PC-9 (cell line): ENCODE measurements around the gene NOCT. TPM values are rescaled to one million over a fixed set of nuclear protein-coding genes. Genes with fewer than 3 reads are reported as not detected.

Experiments used
- BruUV-seq: library from RNA; stranded (reverse); fragments of 400-500 nt; replicated peaks from 2 replicates; lab custom pipeline; 2021; lab: Mats Ljungman, UMichigan
- CTCF ChIA-PET: fragments of 300-600 bp; sonication (Branson Sonifier 250); formaldehyde crosslinking; loops from one replicate; lab custom pipeline; 2022; ENCODE audit warnings: antibody characterized with exemption; lab: Charles Lee
- POLR2A ChIA-PET: fragments of 300-600 bp; sonication (Branson Sonifier 250); formaldehyde crosslinking; loops from one replicate; lab custom pipeline; 2022; ENCODE audit warnings: antibody characterized with exemption; ENCODE audit not compliant: unreplicated experiment; lab: Charles Lee
- DNase-seq, 2 experiments: peaks; one replicate each; pipeline versions ENCODE4 v3.0.0 to v3.0.0-alpha.2; 2015 to 2022; ENCODE audit warnings: mixed read lengths in 1 of 2
- H2AFZ ChIP-seq: fragments of 200-600 bp; sonication (generic); 2 replicates; pipeline ENCODE4 v1.8.1; 2017; ENCODE audit warnings: antibody characterized with exemption
- H3F3A ChIP-seq: fragments of 200-600 bp; sonication (generic); 2 replicates; pipeline ENCODE4 v1.8.1; 2017; ENCODE audit warnings: antibody characterized with exemption, mild to moderate bottlenecking, low read depth; ENCODE audit not compliant: insufficient read depth
- H3K27ac ChIP-seq: fragments of 200-600 bp; sonication (generic); 2 replicates; pipeline ENCODE4 v1.6.1; 2016; ENCODE audit warnings: mixed run types
- H3K27me3 ChIP-seq: fragments of 200-600 bp; sonication (generic); 2 replicates; pipeline ENCODE4 v1.6.1; 2016; ENCODE audit warnings: low read depth, mixed run types; ENCODE audit not compliant: insufficient read depth
- H3K36me3 ChIP-seq: fragments of 200-600 bp; sonication (generic); 2 replicates; pipeline ENCODE4 v1.6.1; 2016; ENCODE audit warnings: low read depth, mixed run types
- H3K4me1 ChIP-seq: fragments of 200-600 bp; sonication (generic); replicated peaks from 2 replicates; pipeline ENCODE4 v1.6.1; 2016; ENCODE audit warnings: mixed run types; ENCODE audit not compliant: insufficient read depth
- H3K4me2 ChIP-seq: fragments of 200-600 bp; sonication (generic); 2 replicates; pipeline ENCODE4 v1.6.1; 2017; ENCODE audit warnings: mixed run types
- H3K4me3 ChIP-seq: fragments of 200-600 bp; sonication (generic); 2 replicates; pipeline ENCODE4 v1.6.1; 2016; ENCODE audit warnings: mixed run types
- H3K79me2 ChIP-seq: fragments of 200-600 bp; sonication (generic); 2 replicates; pipeline ENCODE4 v1.6.1; 2017; ENCODE audit warnings: low read depth, mixed run types
- H3K9me2 ChIP-seq: fragments of 200-600 bp; sonication (generic); 2 replicates; pipeline ENCODE4 v1.8.1; 2017; ENCODE audit warnings: mild to moderate bottlenecking; ENCODE audit not compliant: insufficient read depth
- H3K9me3 ChIP-seq: fragments of 200-600 bp; sonication (generic); 2 replicates; pipeline ENCODE4 v1.8.1; 2016; ENCODE audit warnings: low read depth; ENCODE audit not compliant: insufficient read depth
- H4K20me1 ChIP-seq: fragments of 200-600 bp; sonication (generic); 2 replicates; pipeline ENCODE4 v1.8.1; 2017; ENCODE audit not compliant: insufficient read depth
- EZH2 ChIP-seq: fragments of 200-600 bp; sonication (generic); IDR thresholded peaks from 2 replicates; pipeline ENCODE4 v1.8.0; 2017; ENCODE audit warnings: antibody characterized with exemption, low read depth
- intact Hi-C: fragments of 100-400 bp; cut with micrococcal nuclease; formaldehyde crosslinking; loops from one replicate; pipeline ENCODE4 v1.10.0; 2022; ENCODE audit not compliant: unreplicated experiment
- total RNA-seq: library from RNA; stranded (reverse); gene quantifications from 2 replicates; pipeline ENCODE4 v1.2.3, GENCODE V29; 2021
- TF ChIP-seq, protein P1 (sequence below): fragments of 200-600 bp; sonication (generic); conservative IDR thresholded peaks from 2 replicates; pipeline ENCODE4 v1.6.1; 2017; ENCODE audit warnings: mixed run types, antibody characterized with exemption, mild to moderate bottlenecking, moderate library complexity

The NOCT gene
- total RNA-seq, 1 experiment from 2014 or later = 6.8 TPM

- peak overlapping the region; percentile 72 for H3K4me2 ChIP-seq
- peak overlapping the region; percentile 84 for H3K27ac ChIP-seq
- H3K27me3 ChIP-seq = no peaks in the 10 kb centered on the region
- no peaks in the 10 kb centered on the region for H4K20me1 ChIP-seq
- peaks cover 39% of the 10 kb centered on the region for H3K4me1 ChIP-seq
- H3F3A ChIP-seq = peaks cover 8% of the 10 kb centered on the region; the same call in 1 of the 2 replicates
- H3K4me3 ChIP-seq = no peak overlapping the region
- no peaks in the 10 kb centered on the region for H3K9me3 ChIP-seq
- CTCF ChIA-PET = no interaction called here
- intact Hi-C loops = no loop called here
- H3K9me2 ChIP-seq = no peaks in the 10 kb centered on the region
- BruUV-seq = no TSS peak
- peak; percentile 21 to 73 for DNase-seq
- POLR2A ChIA-PET = no interaction called here
- H3K36me3 ChIP-seq = no peaks in the 10 kb centered on the region
- H2AFZ ChIP-seq = no peak overlapping the region
- no peaks in the 10 kb centered on the region for H3K79me2 ChIP-seq
- TF ChIP-seq, protein P1, sequence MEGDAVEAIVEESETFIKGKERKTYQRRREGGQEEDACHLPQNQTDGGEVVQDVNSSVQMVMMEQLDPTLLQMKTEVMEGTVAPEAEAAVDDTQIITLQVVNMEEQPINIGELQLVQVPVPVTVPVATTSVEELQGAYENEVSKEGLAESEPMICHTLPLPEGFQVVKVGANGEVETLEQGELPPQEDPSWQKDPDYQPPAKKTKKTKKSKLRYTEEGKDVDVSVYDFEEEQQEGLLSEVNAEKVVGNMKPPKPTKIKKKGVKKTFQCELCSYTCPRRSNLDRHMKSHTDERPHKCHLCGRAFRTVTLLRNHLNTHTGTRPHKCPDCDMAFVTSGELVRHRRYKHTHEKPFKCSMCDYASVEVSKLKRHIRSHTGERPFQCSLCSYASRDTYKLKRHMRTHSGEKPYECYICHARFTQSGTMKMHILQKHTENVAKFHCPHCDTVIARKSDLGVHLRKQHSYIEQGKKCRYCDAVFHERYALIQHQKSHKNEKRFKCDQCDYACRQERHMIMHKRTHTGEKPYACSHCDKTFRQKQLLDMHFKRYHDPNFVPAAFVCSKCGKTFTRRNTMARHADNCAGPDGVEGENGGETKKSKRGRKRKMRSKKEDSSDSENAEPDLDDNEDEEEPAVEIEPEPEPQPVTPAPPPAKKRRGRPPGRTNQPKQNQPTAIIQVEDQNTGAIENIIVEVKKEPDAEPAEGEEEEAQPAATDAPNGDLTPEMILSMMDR = peak; percentile 22; the same call in 1 of the 2 replicates
- no peak for TF ChIP-seq EZH2
Observed at GRCh38 chr4:138981930-138982390, 33.6 kb upstream of the NOCT start.

GRCh38 chr4:138982754-138983153, 32.8 kb upstream of the NOCT start:
- Histone ChIP-seq H3F3A (peaks cover 8% of the 10 kb centered on the region; the same call in 1 of the 2 replicates), H3K9me3 (no peaks in the 10 kb centered on the region), H3K4me2 (peak overlapping the region; percentile 72; the same call in 1 of the 2 replicates), H3K4me3 (no peak overlapping the region), H3K36me3 (no peaks in the 10 kb centered on the region), H3K4me1 (peaks cover 39% of the 10 kb centered on the region), H3K9me2 (no peaks in the 10 kb centered on the region), H3K79me2 (no peaks in the 10 kb centered on the region), H3K27me3 (no peaks in the 10 kb centered on the region), H4K20me1 (no peaks in the 10 kb centered on the region), H3K27ac (peak overlapping the region; percentile 84), H2AFZ (no peak overlapping the region)
- no TSS peak for BruUV-seq
- DNase-seq = peak; percentile 44 to 66
- TF ChIP-seq, protein P1 = no peak
- no peak for TF ChIP-seq EZH2
- intact Hi-C loops = no loop called here
- ChIA-PET CTCF (no interaction called here), POLR2A (no interaction called here)

DNA sequence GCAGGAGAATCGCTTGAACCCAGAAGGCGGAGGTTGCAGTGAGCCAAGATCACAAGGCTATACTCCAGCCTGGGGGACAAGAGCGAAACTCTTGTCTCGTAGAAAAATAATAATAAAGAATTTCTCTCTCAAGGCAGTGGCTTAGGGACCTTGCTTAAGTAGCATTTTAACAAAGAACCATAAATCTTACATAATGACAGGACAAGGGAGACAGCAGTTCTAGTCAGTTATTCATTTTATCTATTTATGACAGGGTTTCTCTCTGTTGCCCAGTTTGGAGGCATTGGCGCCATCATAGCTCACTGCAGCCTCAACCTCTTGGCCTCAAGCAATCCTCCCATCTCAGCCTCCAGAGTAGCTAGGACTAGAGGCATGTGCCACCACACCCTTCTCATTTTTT, 31.9 kb upstream of the NOCT start:
- H2AFZ ChIP-seq = no peak overlapping the region
- peaks cover 32% of the 10 kb centered on the region for H3K4me1 ChIP-seq
- peaks cover 8% of the 10 kb centered on the region; the same call in 1 of the 2 replicates for H3F3A ChIP-seq
- intact Hi-C loops = no loop called here
- H3K79me2 ChIP-seq = no peaks in the 10 kb centered on the region
- no peak overlapping the region for H3K4me2 ChIP-seq
- no peaks in the 10 kb centered on the region for H3K27me3 ChIP-seq
- DNase-seq = no peak
- TF ChIP-seq EZH2 = no peak
- TF ChIP-seq, protein P1 = no peak
- POLR2A ChIA-PET = no interaction called here
- H4K20me1 ChIP-seq = no peaks in the 10 kb centered on the region
- BruUV-seq = no TSS peak
- no peaks in the 10 kb centered on the region for H3K9me3 ChIP-seq
- H3K4me3 ChIP-seq = no peak overlapping the region
- H3K27ac ChIP-seq = no peak overlapping the region
- H3K9me2 ChIP-seq = no peaks in the 10 kb centered on the region
- H3K36me3 ChIP-seq = no peaks in the 10 kb centered on the region
- CTCF ChIA-PET = no interaction called here
